Measurements from ENCODE around the gene TNP2.
A peak's percentile ranks its signal among the peaks of the same experiment; 100 is the strongest.

Gene TNP2

GRCh38 chr16:11259655-11260595, 9.2 kb downstream of the TNP2 start:
- Histone ChIP-seq H3K27me3 (ENCODE audit: control insufficient read depth, insufficient read depth, low read length) (no peaks in the 10 kb centered on the region), H2AFZ (no peak overlapping the region), H3K9me3 (ENCODE audit: control insufficient read depth, low read length) (no peaks in the 10 kb centered on the region), H3K4me1 (peaks cover 3% of the 10 kb centered on the region), H3K4me3 (ENCODE audit: low read depth, low read length) (no peak overlapping the region), H3K79me2 (no peaks in the 10 kb centered on the region), H3K27ac (no peak overlapping the region), H3K4me2 (ENCODE audit: low read length) (no peak overlapping the region), H3K36me3 (ENCODE audit: control insufficient read depth, insufficient read depth, low read length) (no peaks in the 10 kb centered on the region), H3K9ac (no peak overlapping the region)
- no peak for TF ChIP-seq CTCF (IDR thresholded peaks at IDR 0.05)

- Histone ChIP-seq H3K4me3 (ENCODE audit: low read depth, low read length) (no peak overlapping the region), H3K36me3 (ENCODE audit: control insufficient read depth, insufficient read depth, low read length) (no peaks in the 10 kb centered on the region), H3K9ac (no peak overlapping the region), H3K79me2 (no peaks in the 10 kb centered on the region), H3K4me1 (peaks cover 3% of the 10 kb centered on the region), H3K9me3 (ENCODE audit: control insufficient read depth, low read length) (no peaks in the 10 kb centered on the region), H2AFZ (peak overlapping the region; percentile 18), H3K27ac (no peak overlapping the region), H3K4me2 (ENCODE audit: low read length) (no peak overlapping the region), H3K27me3 (ENCODE audit: control insufficient read depth, insufficient read depth, low read length) (no peaks in the 10 kb centered on the region)
- TF ChIP-seq CTCF (IDR thresholded peaks at IDR 0.05) = no peak
Observed at GRCh38 chr16:11258553-11259492, 10.3 kb downstream of the TNP2 start.

- H3K9me3 ChIP-seq (ENCODE audit: control insufficient read depth, low read length) = no peaks in the 10 kb centered on the region
- TF ChIP-seq CTCF (IDR thresholded peaks at IDR 0.05) = peak; percentile 72
- H3K79me2 ChIP-seq = no peaks in the 10 kb centered on the region
- peak overlapping the region; percentile 86 for H3K27ac ChIP-seq
- H3K4me1 ChIP-seq = peaks cover 3% of the 10 kb centered on the region
- H3K9ac ChIP-seq = no peak overlapping the region
- H3K36me3 ChIP-seq (ENCODE audit: control insufficient read depth, insufficient read depth, low read length) = no peaks in the 10 kb centered on the region
- H3K4me3 ChIP-seq (ENCODE audit: low read depth, low read length) = peak overlapping the region; percentile 91
- no peaks in the 10 kb centered on the region for H3K27me3 ChIP-seq (ENCODE audit: control insufficient read depth, insufficient read depth, low read length)
- peak overlapping the region; percentile 98 for H3K4me2 ChIP-seq (ENCODE audit: low read length)
- peak overlapping the region; percentile 99 for H2AFZ ChIP-seq
Observed at GRCh38 chr16:11257131-11257938, 11.8 kb downstream of the TNP2 start.

GRCh38 chr16:11256661-11257130, 12.4 kb downstream of the TNP2 start:
- Histone ChIP-seq H3K4me1 (peaks cover 3% of the 10 kb centered on the region), H3K9ac (peak overlapping the region; percentile 12), H3K36me3 (ENCODE audit: control insufficient read depth, insufficient read depth, low read length) (no peaks in the 10 kb centered on the region), H2AFZ (peak overlapping the region; percentile 99), H3K4me3 (ENCODE audit: low read depth, low read length) (peak overlapping the region; percentile 91), H3K4me2 (ENCODE audit: low read length) (peak overlapping the region; percentile 98), H3K9me3 (ENCODE audit: control insufficient read depth, low read length) (no peaks in the 10 kb centered on the region), H3K27ac (peak overlapping the region; percentile 86), H3K27me3 (ENCODE audit: control insufficient read depth, insufficient read depth, low read length) (no peaks in the 10 kb centered on the region), H3K79me2 (no peaks in the 10 kb centered on the region)
- TF ChIP-seq CTCF (IDR thresholded peaks at IDR 0.05) = no peak

Measured in parathyroid adenoma (tissue), 2 donors.